ENCODE data around the gene MRPS7.
A peak's percentile ranks its signal among the peaks of the same experiment; 100 is the strongest.
"Not testable (repeated sequence)": the region's sequence is repeated elsewhere in the genome, so short reads cannot be mapped to it uniquely, and the experiment has no call there.

Gene MRPS7

GRCh38 chr17:75270218-75270965, 8.7 kb downstream of the MRPS7 start:
- FAIRE-seq (peak; percentile 78), DNase-seq (ENCODE audit: insufficient read length, low spot score) (peak; percentile 65)

- DNase-seq (ENCODE audit: insufficient read length, low spot score): no peak
- FAIRE-seq: no peak
Observed at GRCh38 chr17:75270966-75271232, 9.2 kb downstream of the MRPS7 start, which contains the start of gene MIF4GD. MIF4GD (minus strand) TSS chr17:75271231; CDS start chr17:75270195, 1,036 bp downstream.

- FAIRE-seq (peak; percentile 28), DNase-seq (ENCODE audit: insufficient read length, low spot score) (peak; percentile 92)
Observed at GRCh38 chr17:75271233-75271954, 9.7 kb downstream of the MRPS7 start.

GRCh38 chr17:75271955-75272847, 10.5 kb downstream of the MRPS7 start:
- FAIRE-seq (peak; percentile 55), DNase-seq (ENCODE audit: insufficient read length, low spot score) (peak; percentile 63)

GRCh38 chr17:75272848-75273184, 11.1 kb downstream of the MRPS7 start:
- FAIRE-seq (no peak), DNase-seq (ENCODE audit: insufficient read length, low spot score) (no peak)

GRCh38 chr17:75273977-75274708, 12.5 kb downstream of the MRPS7 start:
- FAIRE-seq (no peak), DNase-seq (ENCODE audit: insufficient read length, low spot score) (no peak)

- FAIRE-seq (no peak), DNase-seq (ENCODE audit: insufficient read length, low spot score) (no peak)
Observed at GRCh38 chr17:75277664-75278071, 16.0 kb downstream of the MRPS7 start.

GRCh38 chr17:75280189-75280588, 18.5 kb downstream of the MRPS7 start:
- DNase-seq (ENCODE audit: insufficient read length, low spot score); FAIRE-seq: not testable (repeated sequence)

- FAIRE-seq (no peak), DNase-seq (ENCODE audit: insufficient read length, low spot score) (no peak)
Observed at GRCh38 chr17:75285123-75285522, 23.4 kb downstream of the MRPS7 start.

- no peak for FAIRE-seq
- DNase-seq (ENCODE audit: insufficient read length, low spot score): no peak
Observed at GRCh38 chr17:75287221-75287620, 25.5 kb downstream of the MRPS7 start.

- no peak for FAIRE-seq
- no peak for DNase-seq (ENCODE audit: insufficient read length, low spot score)
Observed at GRCh38 chr17:75288359-75288758, 26.7 kb downstream of the MRPS7 start.

- DNase-seq (ENCODE audit: insufficient read length, low spot score) (no peak), FAIRE-seq (peak; percentile 21)
Observed at GRCh38 chr17:75288770-75289114, 27.1 kb downstream of the MRPS7 start.

- DNase-seq (ENCODE audit: insufficient read length, low spot score) (peak; percentile 87), FAIRE-seq (peak; percentile 96)
Observed at GRCh38 chr17:75289115-75289831, 27.6 kb downstream of the MRPS7 start, which contains the start of gene SLC25A19. SLC25A19 (minus strand) TSS chr17:75289433; CDS start chr17:75286764, 2,669 bp downstream.

GRCh38 chr17:75289832-75290337, 28.2 kb downstream of the MRPS7 start:
- DNase-seq (ENCODE audit: insufficient read length, low spot score): no peak
- peak; percentile 52 for FAIRE-seq

- DNase-seq (ENCODE audit: insufficient read length, low spot score); FAIRE-seq: not testable (repeated sequence)
Observed at GRCh38 chr17:75292810-75293448, 31.2 kb downstream of the MRPS7 start.

- peak; percentile 49 for DNase-seq (ENCODE audit: insufficient read length, low spot score)
- peak; percentile 95 for FAIRE-seq
Observed at GRCh38 chr17:75295201-75296158, 33.8 kb downstream of the MRPS7 start.

- FAIRE-seq: no peak
- no peak for DNase-seq (ENCODE audit: insufficient read length, low spot score)
Observed at GRCh38 chr17:75300280-75300679, 38.6 kb downstream of the MRPS7 start.

- FAIRE-seq (no peak), DNase-seq (ENCODE audit: insufficient read length, low spot score) (no peak)
Observed at GRCh38 chr17:75301049-75301448, 39.4 kb downstream of the MRPS7 start.

Data from GM19239 (cell line).